Activated CD4-positive, alpha-beta T cell treated with anti-CD3 and anti-CD28 coated beads for 24 hours (primary cell): Measurements from ENCODE around the gene FIGNL2.
"Not testable (repeated sequence)": the region's sequence is repeated elsewhere in the genome, so short reads cannot be mapped to it uniquely, and the experiment has no call there.

Source experiments
- DNase-seq, 2 donors: peaks; one replicate each; pipeline ENCODE4 v3.0.0-alpha.2; 2020; ENCODE audit warnings: low read depth in 2 of 2

Gene FIGNL2

DNA sequence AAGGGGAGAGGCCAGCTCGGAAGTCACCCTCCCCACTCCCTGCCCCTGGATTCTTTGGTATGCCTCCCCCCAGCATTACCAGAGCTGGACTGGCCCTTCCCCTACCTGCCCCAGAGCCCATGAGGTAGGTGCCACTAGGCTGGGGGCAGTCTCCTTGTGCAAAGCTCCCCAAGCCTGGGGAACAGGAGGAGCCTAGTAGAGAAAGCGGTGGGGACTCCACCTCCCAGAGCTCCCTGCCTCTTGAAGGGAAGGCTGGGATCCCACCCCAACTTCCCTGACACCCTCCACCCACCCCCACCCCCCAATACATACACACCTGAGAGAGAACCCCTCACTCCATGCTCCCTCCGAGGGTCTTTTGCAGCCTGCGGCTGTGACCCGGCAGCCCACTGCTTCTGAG, 30.4 kb downstream of the FIGNL2 start:
- no peak for DNase-seq

DNA sequence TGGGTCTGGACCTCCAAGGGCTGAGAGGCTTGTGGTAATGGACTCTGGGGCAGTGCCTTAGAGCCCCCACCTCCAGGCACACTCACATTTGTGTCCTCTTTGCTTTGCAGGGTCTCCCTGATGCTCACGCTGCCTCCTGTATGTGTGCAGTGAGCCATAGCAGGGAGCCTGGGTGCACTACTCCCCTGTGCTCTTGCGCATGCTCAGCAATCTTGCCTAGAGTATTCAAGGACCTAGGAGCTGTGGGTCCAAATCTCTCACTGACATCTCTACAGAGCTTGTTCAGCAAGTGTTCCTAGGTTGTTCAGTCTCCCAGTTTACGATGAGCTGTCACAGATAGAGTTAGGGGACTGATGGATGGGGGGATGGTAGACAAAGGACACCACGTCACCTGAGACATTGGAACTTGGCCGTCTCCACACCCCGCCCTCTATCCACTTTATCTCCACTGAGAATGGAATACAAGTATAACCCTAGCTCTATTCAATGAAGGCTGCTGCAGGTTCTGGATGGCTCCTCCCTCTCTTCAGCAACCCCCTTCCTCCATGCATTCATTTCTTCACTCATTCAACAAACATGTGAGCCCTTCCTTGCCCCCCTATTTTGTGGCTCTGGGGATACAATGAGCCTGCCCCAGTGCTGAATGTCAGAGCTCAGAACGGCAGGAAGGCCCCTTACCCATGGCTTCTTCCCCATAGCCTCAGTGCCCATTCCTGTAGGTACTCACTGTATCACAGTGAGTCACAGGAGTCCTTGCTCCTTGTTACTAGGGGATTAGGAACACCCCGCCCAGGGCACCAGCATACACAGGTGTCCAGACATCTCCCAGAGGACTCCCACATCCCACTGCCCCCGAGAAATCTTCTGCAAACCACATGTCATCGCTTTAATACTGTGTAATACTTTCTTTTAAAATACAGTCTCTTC, 31.2 kb downstream of the FIGNL2 start:
- no peak for DNase-seq

DNA sequence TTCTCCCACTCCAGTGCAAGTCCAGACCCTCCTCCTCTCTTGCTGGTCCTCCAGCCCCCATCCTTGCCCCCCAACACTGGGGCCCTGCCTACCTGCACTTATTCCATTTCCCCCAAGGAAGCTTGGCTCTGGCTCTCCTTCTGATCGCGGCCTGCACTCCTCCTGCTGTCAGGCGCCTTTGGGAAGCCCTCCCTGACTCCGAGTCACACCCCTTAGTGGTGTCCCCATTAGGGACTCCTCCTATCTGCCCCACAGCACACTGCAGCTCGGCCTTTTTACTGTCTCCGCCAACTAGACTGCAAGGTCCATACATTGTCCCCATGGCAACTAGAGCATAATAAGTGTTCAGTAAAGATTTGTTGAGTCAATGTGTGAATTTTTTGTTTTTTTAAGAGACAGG, 32.9 kb downstream of the FIGNL2 start:
- DNase-seq, result no peak

DNA sequence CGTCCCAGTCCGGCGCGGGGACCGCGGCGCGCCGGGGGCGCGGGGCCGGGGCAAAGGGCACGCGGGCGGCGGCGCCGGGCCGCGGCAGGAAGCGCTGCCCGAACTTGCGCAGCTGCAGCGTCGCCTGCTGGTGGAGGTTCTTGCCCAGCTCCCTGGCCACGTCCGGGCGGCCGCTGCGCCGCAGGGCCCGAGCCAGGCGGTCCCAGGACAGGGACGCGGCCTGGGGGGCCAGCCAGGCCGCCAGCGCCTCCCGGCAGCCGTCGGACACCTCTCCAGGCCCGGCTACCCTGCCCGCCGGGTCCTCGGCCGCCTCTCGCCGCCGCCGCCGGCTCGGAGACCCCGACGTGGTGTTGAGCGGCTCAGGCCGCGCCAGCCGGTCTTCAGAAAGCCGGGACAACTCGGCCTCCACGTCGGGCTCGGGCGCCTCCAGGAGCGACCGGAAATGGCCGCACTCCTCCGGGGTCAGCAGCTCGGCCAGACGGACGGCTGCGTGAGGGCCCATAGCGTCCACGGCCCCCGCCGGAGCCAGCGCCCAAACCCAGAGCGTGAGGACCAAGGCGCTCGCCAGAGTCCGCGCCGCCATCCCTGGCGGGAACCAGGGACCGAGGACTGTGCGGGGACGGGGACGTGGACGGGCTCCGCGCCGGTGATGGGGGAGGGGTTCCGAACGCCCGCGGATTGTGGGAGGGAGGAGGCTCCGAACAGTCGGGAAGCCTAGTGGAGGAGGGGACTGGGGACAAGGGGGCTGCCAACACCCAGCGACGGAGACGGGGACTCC, 34.0 kb downstream of the FIGNL2 start:
- DNase-seq, result peak; percentile 39 to 58

DNA sequence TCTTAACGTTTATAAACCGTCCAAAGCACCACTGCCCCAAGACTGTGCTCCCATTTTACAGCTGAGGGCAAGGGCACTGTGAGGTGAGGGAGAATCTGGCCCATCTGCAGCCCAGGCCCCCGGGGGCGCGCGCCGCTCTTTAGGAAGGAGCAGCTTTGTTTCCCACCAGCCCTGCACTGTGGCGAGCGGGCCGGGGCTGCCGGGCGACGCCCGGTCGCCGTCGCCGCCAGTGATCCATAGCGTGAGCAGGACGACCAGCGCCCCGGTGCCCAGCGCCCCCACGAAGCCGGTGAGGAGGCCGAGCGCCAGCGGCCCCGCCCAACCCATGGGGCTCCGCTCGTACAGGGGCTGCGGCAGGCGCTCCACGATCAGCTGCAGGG, 34.6 kb downstream of the FIGNL2 start:
- no peak for DNase-seq

DNA sequence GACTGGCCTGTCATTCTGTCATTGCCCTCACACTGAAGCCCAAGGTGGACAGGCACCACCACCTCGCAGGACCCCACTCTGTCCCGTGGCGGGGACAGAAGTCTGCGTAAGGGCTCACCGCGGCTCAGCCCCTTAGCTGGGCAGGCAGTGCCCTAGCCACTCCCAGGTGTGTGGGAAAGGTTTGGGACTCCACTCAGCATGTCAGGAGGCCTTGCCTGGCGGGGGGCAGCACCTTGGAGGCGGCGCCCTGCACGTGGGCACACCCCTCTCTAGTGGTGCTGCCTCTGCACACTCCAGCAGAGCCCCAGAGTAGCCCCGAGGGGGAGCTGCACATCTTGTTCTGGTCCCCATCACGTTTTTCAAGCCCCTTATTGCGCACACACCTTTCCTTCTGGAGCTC, 35.6 kb downstream of the FIGNL2 start:
- DNase-seq, result no peak

DNA sequence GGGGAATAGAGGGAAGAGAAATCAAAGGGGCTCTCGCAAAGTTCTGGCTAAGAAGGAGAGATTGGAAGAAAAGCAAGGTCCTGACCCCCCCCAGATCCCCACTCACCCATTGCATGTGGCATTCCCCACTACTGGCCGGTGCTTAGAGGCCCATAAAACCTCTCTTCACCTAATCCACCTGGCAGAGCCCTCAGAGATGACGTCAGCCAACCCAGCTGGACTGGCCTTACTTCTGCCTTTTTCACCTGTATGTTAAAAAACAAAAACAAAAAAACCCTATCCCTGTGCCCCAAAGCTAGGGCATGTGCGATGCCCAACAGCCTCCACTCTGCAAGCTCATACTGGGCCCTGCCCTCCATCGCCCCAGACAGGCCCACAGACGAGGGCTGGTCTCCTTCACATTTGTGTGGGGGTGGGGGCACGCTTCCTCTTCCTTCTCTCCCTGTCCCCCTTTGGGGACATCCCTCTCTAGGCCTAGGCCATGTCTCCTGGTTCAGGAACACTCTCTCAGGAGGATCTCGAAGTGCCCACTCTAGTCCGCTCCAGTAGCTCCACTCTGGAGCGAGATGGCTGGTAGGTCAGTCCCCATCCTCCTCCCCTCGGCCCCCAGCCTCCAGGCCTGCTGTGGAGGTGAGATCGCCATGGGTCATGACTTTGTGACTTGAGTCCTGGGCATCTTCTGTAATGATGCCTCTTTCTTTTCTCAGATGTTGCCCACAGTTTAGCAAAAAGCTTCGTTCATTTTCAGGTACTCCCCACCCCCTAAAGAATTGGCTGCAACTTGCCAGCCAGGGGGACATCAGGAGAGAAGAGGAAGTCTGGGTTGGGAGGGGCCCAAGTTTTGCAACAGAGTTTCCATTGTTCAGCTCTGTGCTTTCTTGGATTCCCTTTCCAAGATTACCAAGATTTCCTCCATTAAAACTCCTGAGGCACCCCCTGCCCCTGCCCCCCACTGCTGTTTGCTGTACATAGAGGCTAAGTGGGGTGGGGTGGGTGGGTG, 37.0 kb downstream of the FIGNL2 start:
- DNase-seq, result no peak

DNA sequence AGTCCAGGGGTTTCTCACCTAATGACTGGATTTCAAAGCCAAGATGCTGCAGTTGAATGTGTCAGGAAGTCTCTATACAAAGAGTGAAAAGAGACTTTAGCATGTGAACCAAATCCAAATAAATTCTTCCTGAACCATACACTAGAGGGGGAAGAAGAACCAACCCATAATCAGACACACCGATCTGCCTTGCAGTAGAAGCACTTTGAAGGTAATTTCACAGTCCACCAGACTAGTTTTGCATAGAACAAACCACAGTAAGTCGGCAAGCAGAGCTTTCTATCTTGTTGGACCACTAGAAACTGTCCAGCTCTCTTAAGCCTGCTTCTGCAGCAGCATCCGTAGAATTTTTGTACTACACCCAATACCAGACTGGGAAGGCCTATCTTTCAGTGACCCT, 39.3 kb downstream of the FIGNL2 start:
- no peak for DNase-seq

DNA sequence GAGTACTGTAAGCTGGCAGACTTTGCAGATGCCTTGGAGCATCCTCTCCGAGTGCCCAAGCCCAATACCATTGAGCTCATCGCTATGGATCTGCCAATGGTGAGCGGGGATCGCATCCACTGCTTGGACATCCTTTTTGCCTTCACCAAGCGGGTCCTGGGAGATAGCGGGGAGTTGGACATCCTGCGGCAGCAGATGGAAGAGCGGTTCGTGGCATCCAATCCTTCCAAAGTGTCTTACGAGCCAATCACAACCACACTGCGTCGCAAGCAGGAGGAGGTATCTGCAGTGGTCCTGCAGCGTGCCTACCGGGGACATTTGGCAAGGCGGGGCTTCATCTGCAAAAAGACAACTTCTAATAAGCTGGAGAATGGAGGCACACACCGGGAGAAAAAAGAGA, 41.6 kb downstream of the FIGNL2 start:
- no peak for DNase-seq

DNA sequence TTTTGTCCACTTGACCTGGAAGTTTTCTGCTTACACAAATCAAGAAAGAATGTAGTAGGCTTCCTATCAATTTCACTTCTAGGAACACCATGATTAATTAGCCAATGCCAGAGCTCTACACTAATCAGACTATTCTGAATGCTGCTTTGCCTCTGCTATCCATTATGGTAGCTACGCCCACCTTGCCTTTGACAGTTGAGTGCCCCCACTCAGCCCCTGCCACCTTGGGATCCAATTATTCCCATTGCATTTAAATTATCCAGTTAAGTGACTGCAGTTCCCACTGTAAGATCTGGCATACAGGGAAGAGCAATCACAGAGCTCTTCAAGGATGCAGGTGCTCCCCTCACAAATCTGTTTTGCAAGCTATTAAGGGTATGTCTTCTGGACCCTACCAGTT, 47.5 kb downstream of the FIGNL2 start:
- DNase-seq, result no peak

DNA sequence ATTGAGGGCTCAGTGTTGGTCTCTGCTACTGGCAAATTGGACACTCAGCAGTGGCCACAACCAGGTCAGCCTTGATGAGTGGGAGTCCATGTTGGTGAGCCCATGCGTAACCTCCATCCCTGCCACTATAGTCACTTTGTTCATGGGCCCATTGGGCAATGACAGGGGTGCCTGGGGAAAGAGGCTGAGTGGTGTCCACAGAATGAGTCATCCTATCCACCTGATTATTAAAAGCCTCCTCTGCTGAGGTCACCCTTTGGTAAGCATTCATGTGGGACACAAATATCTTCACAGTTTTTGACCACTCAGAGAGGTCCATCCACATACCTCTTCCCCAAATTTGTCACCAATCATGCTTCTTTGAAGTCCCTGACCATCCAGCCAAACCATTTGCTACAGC, 50.0 kb downstream of the FIGNL2 start:
- no peak for DNase-seq

DNA sequence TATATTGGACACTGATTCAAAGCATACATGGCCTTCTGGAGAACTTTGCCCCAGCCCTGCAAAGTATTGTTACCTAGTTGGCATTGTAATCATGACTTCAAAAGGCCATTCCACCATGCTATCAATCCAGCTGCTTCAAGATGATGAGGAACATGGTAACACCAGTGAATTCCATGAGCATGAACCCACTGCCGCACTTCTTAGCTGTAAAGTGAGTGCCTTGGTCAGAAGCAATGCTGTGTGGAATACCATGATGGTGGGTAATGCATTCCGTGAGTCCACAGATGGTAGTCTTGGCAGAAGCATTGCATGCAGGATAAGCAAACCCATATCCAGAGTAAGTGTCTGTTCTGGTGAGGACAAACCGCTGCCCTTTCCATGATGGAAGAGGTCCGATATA, 50.5 kb downstream of the FIGNL2 start:
- DNase-seq, result not testable (repeated sequence)

DNA sequence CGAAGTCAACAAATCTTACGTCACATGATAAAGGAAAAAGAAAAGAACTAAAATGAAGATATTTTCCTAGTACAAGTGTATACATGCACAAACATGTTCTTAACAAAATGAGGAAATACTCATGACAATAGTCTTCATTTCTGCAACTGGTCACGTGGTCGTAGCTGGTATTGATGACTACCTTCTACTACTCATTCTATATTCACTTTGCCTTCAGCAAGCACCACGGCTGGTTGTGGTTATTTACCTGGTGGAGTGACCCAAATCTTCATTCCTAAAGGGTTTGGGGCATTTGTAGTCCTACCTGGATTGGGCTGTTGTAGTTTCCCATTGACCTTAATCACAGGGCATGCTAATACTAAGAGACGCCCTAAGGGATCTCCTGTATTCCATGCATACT, 51.2 kb downstream of the FIGNL2 start:
- DNase-seq, result no peak

DNA sequence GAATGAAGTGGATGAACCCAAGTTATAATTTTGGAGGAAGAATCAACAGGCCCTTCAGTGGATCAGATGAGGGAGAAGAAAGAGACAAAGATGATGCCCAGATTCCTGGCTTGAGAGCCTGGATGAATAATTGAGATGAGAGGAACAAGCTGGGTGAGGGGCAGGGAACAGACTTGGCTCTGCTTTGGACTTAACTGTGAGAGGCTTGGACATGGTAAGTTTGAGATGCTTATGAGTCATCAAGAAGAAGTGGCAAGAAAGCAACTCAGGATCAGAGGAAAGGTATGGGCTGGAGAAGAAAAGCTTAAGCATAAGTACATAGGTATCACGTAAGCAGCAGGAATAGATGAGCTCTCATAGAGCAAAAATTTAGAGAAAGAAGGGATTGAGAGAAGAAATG, 55.3 kb downstream of the FIGNL2 start:
- DNase-seq, result no peak

DNA sequence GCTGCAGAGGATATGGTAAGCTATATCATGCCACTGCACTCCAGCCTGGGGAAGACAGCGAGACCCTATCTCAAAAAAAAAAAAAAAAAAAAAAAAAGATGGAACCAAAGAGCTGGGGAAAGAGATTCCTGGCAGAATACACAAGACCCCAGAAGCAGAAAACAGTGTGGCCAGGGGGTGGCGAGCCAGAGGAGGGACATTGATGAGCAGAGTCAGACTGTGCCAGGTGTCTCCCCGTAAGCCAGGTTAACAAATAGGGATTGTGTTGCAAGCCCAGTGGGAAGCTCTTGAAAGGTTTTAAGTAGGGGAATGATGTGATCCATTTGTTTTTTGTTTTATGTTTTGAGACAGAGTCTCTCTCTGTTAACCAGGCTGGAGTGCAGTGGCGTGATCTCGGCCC, 56.1 kb downstream of the FIGNL2 start:
- no peak for DNase-seq

DNA sequence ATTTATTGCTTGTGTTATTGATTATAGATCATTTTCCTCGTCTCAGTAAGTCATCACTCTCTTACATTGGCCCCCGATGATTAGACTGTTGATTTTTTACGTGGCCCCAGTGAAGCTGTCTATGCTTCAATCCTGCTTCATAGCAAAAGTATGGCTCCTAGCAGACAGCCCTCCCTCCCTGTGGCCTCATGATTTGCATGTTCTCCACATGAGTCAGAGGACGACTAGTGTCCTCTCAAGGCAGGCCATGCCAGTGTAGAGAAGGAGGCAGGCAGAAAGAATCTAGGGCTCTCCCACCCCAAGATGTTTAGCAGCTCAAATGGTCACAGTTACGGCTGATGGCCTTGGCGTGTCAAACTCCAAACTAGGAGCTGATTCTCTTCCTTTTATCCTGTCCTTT, 59.6 kb downstream of the FIGNL2 start:
- DNase-seq, result no peak

DNA sequence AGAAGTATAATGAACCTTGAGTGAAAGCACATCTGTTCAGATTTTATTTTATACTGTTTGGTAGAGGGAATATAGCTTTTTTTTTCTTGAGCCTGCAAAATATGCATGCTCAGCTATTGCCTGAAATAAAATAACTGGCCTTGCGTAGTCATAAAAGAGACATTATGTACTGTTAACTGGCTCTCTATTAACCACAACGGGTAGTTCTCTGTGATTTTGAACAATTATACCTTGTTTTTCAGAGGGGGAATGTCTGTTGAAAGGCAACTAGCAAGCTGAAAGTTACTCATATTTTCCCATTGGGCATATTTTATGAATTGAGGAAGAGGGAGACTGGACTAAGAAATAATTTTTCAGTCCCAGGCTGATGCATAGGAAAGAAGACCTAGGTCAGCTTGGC, 62.6 kb downstream of the FIGNL2 start:
- DNase-seq, result no peak

DNA sequence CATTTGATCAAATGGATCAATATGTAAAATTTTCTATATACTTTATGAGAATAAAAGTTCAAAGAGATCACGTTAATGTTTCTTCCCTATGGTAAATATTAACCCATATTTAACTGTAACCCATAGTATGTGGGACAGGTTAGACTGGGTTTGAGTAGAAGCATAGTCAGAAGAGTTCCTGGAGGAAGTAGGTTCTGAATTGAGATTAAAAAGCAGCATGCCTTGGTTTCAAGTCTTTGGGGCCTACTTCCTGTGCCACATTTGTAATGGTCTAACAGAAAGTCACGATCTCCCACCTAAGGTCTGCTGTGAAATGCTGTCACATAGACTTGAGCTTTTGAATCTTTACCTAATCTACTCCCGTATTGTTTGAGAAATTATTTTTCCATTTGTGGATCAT, 63.8 kb downstream of the FIGNL2 start:
- DNase-seq, result no peak

DNA sequence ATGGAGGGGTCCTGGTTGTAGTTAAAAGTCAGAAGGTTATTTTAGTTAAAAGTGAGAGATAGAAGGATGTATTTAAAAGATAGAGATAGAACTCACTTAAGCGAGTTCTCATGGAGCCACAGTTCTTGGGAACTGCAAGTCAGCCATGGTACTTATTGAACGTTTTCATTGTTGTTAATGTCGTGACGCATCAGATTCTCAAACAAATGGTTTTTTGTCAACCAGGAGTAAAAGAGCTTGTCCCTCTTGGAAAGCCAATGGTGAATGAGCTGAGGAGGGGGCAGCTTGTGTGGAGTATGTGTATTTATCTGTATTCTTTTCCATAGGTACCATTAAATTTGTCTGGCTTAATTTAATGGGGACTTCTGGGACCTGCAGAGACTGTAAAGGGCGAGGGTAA, 68.6 kb downstream of the FIGNL2 start:
- no peak for DNase-seq

DNA sequence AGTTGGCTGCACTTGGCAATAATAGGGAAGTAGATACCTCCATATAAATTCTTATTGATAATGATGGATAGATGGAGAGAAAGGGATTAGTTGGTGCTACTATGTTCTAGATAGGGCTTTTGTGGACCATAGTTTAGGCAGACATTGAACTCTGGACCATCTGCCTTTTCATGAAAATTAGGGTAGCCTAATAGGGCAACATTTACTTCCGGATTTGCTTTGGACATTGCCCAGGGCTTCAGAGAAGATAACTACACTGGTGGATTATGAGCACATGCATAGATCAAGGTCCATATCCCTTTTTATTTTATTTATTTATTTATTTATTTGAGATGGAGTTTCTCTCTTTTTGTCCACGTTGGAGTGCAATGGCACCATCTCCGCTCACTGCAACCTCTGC, 70.5 kb downstream of the FIGNL2 start:
- no peak for DNase-seq

DNA sequence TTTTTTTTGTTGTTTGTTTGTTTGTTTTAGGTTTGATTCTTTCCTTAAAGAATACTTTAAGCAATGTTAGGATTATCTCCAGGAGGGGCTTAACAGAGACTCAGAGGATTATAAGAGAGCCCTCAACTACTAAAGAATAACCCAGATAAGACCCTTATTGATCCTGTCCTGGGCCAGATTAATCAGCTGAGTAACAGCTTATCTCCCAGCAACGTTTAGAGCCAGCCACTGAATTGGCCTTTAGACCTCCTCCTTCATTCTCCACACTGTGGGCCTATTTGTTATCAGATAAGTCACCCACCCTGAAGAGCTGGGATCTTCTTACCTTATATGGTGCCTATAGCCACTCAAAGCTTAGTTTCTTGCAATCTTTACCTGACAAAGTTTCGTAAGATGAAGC, 71.1 kb downstream of the FIGNL2 start:
- DNase-seq, result no peak

DNA sequence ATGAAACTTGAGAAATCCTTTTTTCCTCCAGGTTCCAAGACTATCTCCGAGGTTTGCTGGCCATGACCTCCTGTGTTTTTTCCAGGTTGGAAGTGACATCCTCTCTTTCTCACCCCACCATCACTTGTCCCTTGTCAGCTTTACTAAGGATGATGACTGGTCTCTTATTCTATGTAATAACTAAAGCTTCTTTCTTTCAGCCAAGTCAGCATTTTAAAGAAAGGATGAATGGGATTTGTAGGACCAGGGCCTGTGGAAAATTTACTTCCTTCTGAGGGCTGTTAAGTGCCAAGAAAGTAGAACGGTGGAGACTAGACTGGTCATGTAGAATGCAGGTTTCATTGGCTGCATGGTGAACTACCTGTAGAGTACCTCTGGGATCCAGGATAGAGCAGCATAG, 73.6 kb downstream of the FIGNL2 start:
- DNase-seq, result no peak
